ENCODE data around the gene DYNLRB1.

DNA sequence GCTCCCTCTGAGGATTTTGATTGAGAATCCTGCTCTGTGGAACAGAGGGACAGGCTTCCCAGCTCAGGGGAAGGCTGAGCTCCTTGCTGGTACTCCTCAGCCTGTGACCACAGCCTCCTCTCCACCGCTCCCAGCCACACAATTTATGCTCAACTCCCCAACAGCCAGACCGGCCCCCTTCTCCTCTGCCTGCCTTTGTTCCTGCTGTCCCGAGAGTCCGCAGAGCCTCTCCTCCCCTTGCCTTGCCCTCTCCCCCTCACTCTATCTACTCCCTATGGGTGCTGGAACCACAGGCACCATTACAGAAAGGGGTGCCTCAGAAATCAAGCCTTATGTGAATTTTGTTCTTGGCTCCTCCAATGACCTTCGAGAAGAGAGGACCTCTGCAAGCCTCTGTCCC, 58.2 kb downstream of the DYNLRB1 start:
- no peak for TF ChIP-seq POLR2A (IDR thresholded peaks at IDR 0.05)
- TF ChIP-seq, protein P1, sequence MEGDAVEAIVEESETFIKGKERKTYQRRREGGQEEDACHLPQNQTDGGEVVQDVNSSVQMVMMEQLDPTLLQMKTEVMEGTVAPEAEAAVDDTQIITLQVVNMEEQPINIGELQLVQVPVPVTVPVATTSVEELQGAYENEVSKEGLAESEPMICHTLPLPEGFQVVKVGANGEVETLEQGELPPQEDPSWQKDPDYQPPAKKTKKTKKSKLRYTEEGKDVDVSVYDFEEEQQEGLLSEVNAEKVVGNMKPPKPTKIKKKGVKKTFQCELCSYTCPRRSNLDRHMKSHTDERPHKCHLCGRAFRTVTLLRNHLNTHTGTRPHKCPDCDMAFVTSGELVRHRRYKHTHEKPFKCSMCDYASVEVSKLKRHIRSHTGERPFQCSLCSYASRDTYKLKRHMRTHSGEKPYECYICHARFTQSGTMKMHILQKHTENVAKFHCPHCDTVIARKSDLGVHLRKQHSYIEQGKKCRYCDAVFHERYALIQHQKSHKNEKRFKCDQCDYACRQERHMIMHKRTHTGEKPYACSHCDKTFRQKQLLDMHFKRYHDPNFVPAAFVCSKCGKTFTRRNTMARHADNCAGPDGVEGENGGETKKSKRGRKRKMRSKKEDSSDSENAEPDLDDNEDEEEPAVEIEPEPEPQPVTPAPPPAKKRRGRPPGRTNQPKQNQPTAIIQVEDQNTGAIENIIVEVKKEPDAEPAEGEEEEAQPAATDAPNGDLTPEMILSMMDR (IDR thresholded peaks at IDR 0.05), result no peak
